Gastrocnemius medialis (tissue), 4 donors: ENCODE measurements around the gene PANK2. TPM values are rescaled to one million over a fixed set of nuclear protein-coding genes. Genes with fewer than 3 reads are reported as not detected.

Source experiments
- ATAC-seq, 2 donors: fragments of 150-250 bp; one replicate each; pipeline ENCODE4 v1.9.1; 2016
- DNase-seq, 2 donors: peaks; one replicate each; pipeline ENCODE4 v3.0.0-alpha.2; 2019
- H3K27ac ChIP-seq, 4 donors: fragments of 200-600 bp; sonication (generic); 1 replicate in 1 of 4; 2 replicates in 3 of 4; pipeline ENCODE4 v1.5.1; 2016 to 2018; ENCODE audit warnings: mild to moderate bottlenecking in 2 of 4, moderate library complexity in 1 of 4
- H3K27me3 ChIP-seq, 3 donors: fragments of 200-600 bp; sonication (generic) in 2 of 3; 1 replicate in 1 of 3; 2 replicates in 2 of 3; pipeline versions ENCODE4 v1.5.1 to v1.6.0; 2016 to 2019; ENCODE audit warnings: mild to moderate bottlenecking in 1 of 3, moderate library complexity in 1 of 3
- H3K36me3 ChIP-seq, 2 donors: fragments of 200-600 bp; sonication (generic) in 1 of 2; one replicate each; pipeline ENCODE4 v1.5.1; 2017 to 2018
- H3K4me1 ChIP-seq, 2 donors: fragments of 200-600 bp; sonication (generic) in 1 of 2; one replicate each; pipeline ENCODE4 v1.5.1; 2016 to 2017; ENCODE audit warnings: mild to moderate bottlenecking in 2 of 2
- H3K4me3 ChIP-seq, 4 donors: fragments of 200-600 bp; sonication (generic) in 3 of 4; 1 replicate in 1 of 4; 2 replicates in 3 of 4; pipeline ENCODE4 v1.5.1; 2016 to 2019; ENCODE audit warnings: mild to moderate bottlenecking in 2 of 4
- H3K9me3 ChIP-seq, 3 donors: fragments of 200-600 bp; sonication (generic) in 2 of 3; 1 replicate in 1 of 3; 2 replicates in 2 of 3; pipeline ENCODE4 v1.5.1; 2016 to 2019
- CTCF ChIP-seq, 5 experiments: fragments of 450-650 bp in 3 of 5; fragments of 200-600 bp in 2 of 5; sonication (generic) in 2 of 5; IDR thresholded peaks in 4 of 5; conservative IDR thresholded peaks in 1 of 5; 1 replicate in 4 of 5; 2 replicates in 1 of 5; pipeline ENCODE4 v1.5.1; 2016 to 2019; ENCODE audit warnings: antibody characterized with exemption in 5 of 5, mild to moderate bottlenecking in 3 of 5, moderate library complexity in 3 of 5
- POLR2A ChIP-seq, 2 donors: fragments of 450-650 bp; IDR thresholded peaks; one replicate each; pipeline ENCODE4 v1.6.1; 2017; ENCODE audit warnings: antibody characterized with exemption in 2 of 2, mild to moderate bottlenecking in 2 of 2, moderate library complexity in 2 of 2
- in situ Hi-C, 4 donors: fragments of 200-750 bp; cut with MboI; loops; one replicate each; pipeline versions ENCODE4 v1.15.0 to v1.8.0; 2017; ENCODE audit warnings: low sequenced_read_pairs in 4 of 4
- intact Hi-C: fragments of 100-400 bp; cut with DNase I; formaldehyde crosslinking; loops from one replicate; pipeline ENCODE4 v1.15.1; 2023; ENCODE audit warnings: low total_unique reads
- microRNA counts, 2 donors: library from miRNA; unstranded; fragments of <30 nt; microRNA quantifications; one replicate each; lab custom pipeline; 2016
- microRNA-seq, 2 donors: library from miRNA; unstranded; fragments of <30 nt; microRNA quantifications; one replicate each; pipeline ENCODE4, GENCODE V29; 2016; ENCODE audit warnings: borderline replicate concordance in 2 of 2
- total RNA-seq, 4 donors: library from RNA; depleted of rRNA; stranded (reverse); fragments of >200 nt; gene quantifications; one replicate each; pipeline versions ENCODE4 v1.1.0 to v1.2.3, GENCODE V29; 2016

Gene PANK2
- total RNA-seq, 4 donors from 2014 or later, result 18.2 to 25.8 (median 23.5) TPM

GRCh38 chr20:3976511-3976910 is 87.3 kb downstream of the PANK2 start:
- TF ChIP-seq POLR2A (IDR thresholded peaks at IDR 0.05) (no peak), CTCF (IDR thresholded peaks at IDR 0.05 in 4 of 5, conservative IDR thresholded peaks at IDR 0.05 in 1 of 5) (no peak)
- DNase-seq (no peak), ATAC-seq (no peak)
- in situ Hi-C loops (no loop called here), intact Hi-C loops (no loop called here)
- H3K27me3 ChIP-seq, result no peaks in the 10 kb centered on the region
- H3K4me1 ChIP-seq, result no peaks in the 10 kb centered on the region
- H3K36me3 ChIP-seq, result no peaks in the 10 kb centered on the region
- no peak overlapping the region for H3K27ac ChIP-seq
- H3K4me3 ChIP-seq, result no peak overlapping the region
- no peaks in the 10 kb centered on the region for H3K9me3 ChIP-seq

MicroRNAs encoded within 50 kb of the gene (microRNA counts, 767-probe panel; counts per million panel counts)
- microRNA hsa-miR-103a-3p (lab: Ali Mortazavi, UCI), result 356 to 448 counts per million in 2 donors

Small RNA genes lying within 50 kb of the gene (microRNA-seq; reads per million reads assigned to microRNA genes)
- 0 reads per million in 2 donors for gene MIR103A2
- gene MIR103B2, result 0 reads per million in 2 donors

Other genes starting within 250 kb of the PANK2 start
- not detected for gene GFRA4, start 226.0 kb upstream of the PANK2 start, total RNA-seq
- gene ADAM33, start 207.4 kb upstream of the PANK2 start, total RNA-seq, result 1 to 10 TPM; 2.6 to 6.4 (median 3.1) TPM
- 1 to 10 TPM in 3 of 4 donors, under 1 TPM in 1; 0.61 to 3.0 (median 2.6) TPM for gene SIGLEC1, start 176.8 kb upstream of the PANK2 start, total RNA-seq
- 1 to 10 TPM; 3.7 to 8.5 (median 5.8) TPM for gene HSPA12B, start 156.7 kb upstream of the PANK2 start, total RNA-seq
- gene ADISSP, start 121.6 kb upstream of the PANK2 start, total RNA-seq, result 10 to 100 TPM in 2 of 4 donors, 1 to 10 TPM in 2; 5.9 to 16.4 (median 9.6) TPM
- gene SPEF1, start 107.9 kb upstream of the PANK2 start, total RNA-seq, result not detected
- gene CENPB, start 102.6 kb upstream of the PANK2 start, total RNA-seq, result 100 to 1,000 TPM in 3 of 4 donors, 10 to 100 TPM in 1; 67.5 to 186 (median 143) TPM
- 10 to 100 TPM in 2 of 4 donors, 1 to 10 TPM in 2; 2.3 to 17.3 (median 10.1) TPM for gene CDC25B, start 93.1 kb upstream of the PANK2 start, total RNA-seq
- 10 to 100 TPM; 11.6 to 20.9 (median 17.3) TPM for gene AP5S1, start 68.8 kb upstream of the PANK2 start, total RNA-seq
- gene MAVS, start 42.6 kb upstream of the PANK2 start, total RNA-seq, result 10 to 100 TPM; 37.9 to 64.5 (median 44.4) TPM
- gene RNF24, start 126.2 kb downstream of the PANK2 start, total RNA-seq, result 1 to 10 TPM; 1.3 to 3.1 (median 2.1) TPM